ENCODE measurements around the gene PAPPA.

- TF ChIP-seq POLR2A (IDR thresholded peaks at IDR 0.05): no peak
- TF ChIP-seq, protein P1, sequence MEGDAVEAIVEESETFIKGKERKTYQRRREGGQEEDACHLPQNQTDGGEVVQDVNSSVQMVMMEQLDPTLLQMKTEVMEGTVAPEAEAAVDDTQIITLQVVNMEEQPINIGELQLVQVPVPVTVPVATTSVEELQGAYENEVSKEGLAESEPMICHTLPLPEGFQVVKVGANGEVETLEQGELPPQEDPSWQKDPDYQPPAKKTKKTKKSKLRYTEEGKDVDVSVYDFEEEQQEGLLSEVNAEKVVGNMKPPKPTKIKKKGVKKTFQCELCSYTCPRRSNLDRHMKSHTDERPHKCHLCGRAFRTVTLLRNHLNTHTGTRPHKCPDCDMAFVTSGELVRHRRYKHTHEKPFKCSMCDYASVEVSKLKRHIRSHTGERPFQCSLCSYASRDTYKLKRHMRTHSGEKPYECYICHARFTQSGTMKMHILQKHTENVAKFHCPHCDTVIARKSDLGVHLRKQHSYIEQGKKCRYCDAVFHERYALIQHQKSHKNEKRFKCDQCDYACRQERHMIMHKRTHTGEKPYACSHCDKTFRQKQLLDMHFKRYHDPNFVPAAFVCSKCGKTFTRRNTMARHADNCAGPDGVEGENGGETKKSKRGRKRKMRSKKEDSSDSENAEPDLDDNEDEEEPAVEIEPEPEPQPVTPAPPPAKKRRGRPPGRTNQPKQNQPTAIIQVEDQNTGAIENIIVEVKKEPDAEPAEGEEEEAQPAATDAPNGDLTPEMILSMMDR (IDR thresholded peaks at IDR 0.05): no peak
Measured at GRCh38 chr9:116404228-116404627, 250.6 kb downstream of the PAPPA start.
